ENCODE results near the gene FOXL1.

DNA sequence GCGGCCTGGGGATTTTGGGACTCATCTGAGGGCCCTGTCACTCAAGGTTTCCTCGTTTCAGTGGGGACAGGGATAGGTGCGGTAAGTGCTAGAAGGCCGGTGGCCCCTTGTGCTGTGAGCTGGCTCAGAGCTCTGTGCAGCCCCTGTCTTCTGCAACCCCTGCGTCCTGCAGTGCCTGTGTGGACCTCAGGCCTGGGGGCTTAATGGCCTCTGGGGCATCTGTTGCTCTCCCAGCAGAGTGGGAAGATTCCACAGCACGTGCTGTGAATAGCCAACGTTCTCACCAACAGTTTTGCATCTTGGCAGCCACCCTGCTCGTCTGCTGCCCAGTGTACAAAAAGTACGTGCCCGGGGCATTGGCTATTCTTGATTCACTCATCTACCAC is 6.8 kb upstream of the FOXL1 start:
- TF ChIP-seq CTCF (IDR thresholded peaks at IDR 0.05): no peak
- no peak for TF ChIP-seq POLR2A (IDR thresholded peaks at IDR 0.05; ENCODE audit: low read depth)
- no peak for TF ChIP-seq POLR2AphosphoS5 (IDR thresholded peaks at IDR 0.05)

Measured in esophagus muscularis mucosa (tissue), 3 donors.